Hematopoietic multipotent progenitor cell treated with erythropoietin and hydrocortisone succinate and interleukin-3 and kit ligand, for 15 days (in vitro differentiated cells): ENCODE data around the gene FBXL19.
"Not testable (repeated sequence)": the region's sequence is repeated elsewhere in the genome, so short reads cannot be mapped to it uniquely, and the experiment has no call there.

ENCODE experiments used
- DNase-seq: peaks from one replicate; pipeline ENCODE4 v3.0.0-alpha.2; 2015; ENCODE audit warnings: low spot score

Gene FBXL19

GRCh38 chr16:30921748-30922419, 1.5 kb upstream of the FBXL19 start:
- peak; percentile 69 for DNase-seq

- peak; percentile 99 for DNase-seq
Observed at GRCh38 chr16:30922420-30922959, 882 bp upstream of the FBXL19 start.

- DNase-seq: peak; percentile 97
Observed at GRCh38 chr16:30922960-30923535, 324 bp upstream of the FBXL19 start.

GRCh38 chr16:30924076-30924912, 922 bp downstream of the FBXL19 start:
- no peak for DNase-seq

- no peak for DNase-seq
Observed at GRCh38 chr16:30924913-30925631, 1.7 kb downstream of the FBXL19 start.

GRCh38 chr16:30925632-30925987, 2.2 kb downstream of the FBXL19 start:
- no peak for DNase-seq

- no peak for DNase-seq
Observed at GRCh38 chr16:30925995-30926811, 2.8 kb downstream of the FBXL19 start.

GRCh38 chr16:30926937-30927788, 3.8 kb downstream of the FBXL19 start:
- no peak for DNase-seq

GRCh38 chr16:30927789-30928378, 4.5 kb downstream of the FBXL19 start:
- DNase-seq: no peak

GRCh38 chr16:30928390-30928789, 5.0 kb downstream of the FBXL19 start:
- DNase-seq: no peak

GRCh38 chr16:30929167-30929566, 5.8 kb downstream of the FBXL19 start:
- no peak for DNase-seq

GRCh38 chr16:30930160-30930571, 6.8 kb downstream of the FBXL19 start:
- no peak for DNase-seq

GRCh38 chr16:30931068-30931650, 7.8 kb downstream of the FBXL19 start:
- DNase-seq: no peak

GRCh38 chr16:30934827-30935557, 11.6 kb downstream of the FBXL19 start:
- DNase-seq: peak; percentile 49

- no peak for DNase-seq
Observed at GRCh38 chr16:30937692-30938091, 14.3 kb downstream of the FBXL19 start.

- DNase-seq: not testable (repeated sequence)
Observed at GRCh38 chr16:30939571-30939970, 16.2 kb downstream of the FBXL19 start.

- DNase-seq: peak; percentile 85
Observed at GRCh38 chr16:30941600-30942425, 18.4 kb downstream of the FBXL19 start.

- DNase-seq: no peak
Observed at GRCh38 chr16:30942426-30942806, 19.0 kb downstream of the FBXL19 start.
